Subcutaneous abdominal adipose tissue (tissue), 5 donors: ENCODE results near the gene ELAPOR1.

Experiments
- H3K27ac ChIP-seq: one replicate; pipeline ENCODE4 v1.7.0; 2013; ENCODE audit warnings: low read depth, mild to moderate bottlenecking, inconsistent platforms, low read length, moderate library complexity
- H3K27me3 ChIP-seq, 5 donors: one replicate each; pipeline ENCODE4 v1.7.0; 2013; ENCODE audit warnings: low read length in 5 of 5, inconsistent platforms in 1 of 5; ENCODE audit not compliant: control insufficient read depth in 5 of 5, insufficient read depth in 4 of 5
- H3K36me3 ChIP-seq, 5 donors: one replicate each; pipeline ENCODE4 v1.7.0; 2013; ENCODE audit warnings: low read length in 5 of 5; ENCODE audit not compliant: control insufficient read depth in 5 of 5, insufficient read depth in 5 of 5
- H3K4me1 ChIP-seq, 5 donors: one replicate each; pipeline ENCODE4 v1.7.0; 2013; ENCODE audit warnings: low read length in 5 of 5, mild to moderate bottlenecking in 3 of 5, moderate library complexity in 1 of 5; ENCODE audit not compliant: control insufficient read depth in 5 of 5, insufficient read depth in 5 of 5
- H3K4me3 ChIP-seq, 5 donors: one replicate each; pipeline ENCODE4 v1.7.0; 2013; ENCODE audit warnings: low read length in 5 of 5, low read depth in 1 of 5
- H3K9ac ChIP-seq, 5 donors: one replicate each; pipeline ENCODE4 v1.7.0; 2013; ENCODE audit warnings: low read length in 5 of 5, mild to moderate bottlenecking in 4 of 5, moderate library complexity in 3 of 5
- H3K9me3 ChIP-seq, 5 donors: one replicate each; pipeline ENCODE4 v1.7.0; 2013; ENCODE audit warnings: low read length in 5 of 5; ENCODE audit not compliant: control insufficient read depth in 5 of 5
- donor health status: healthy.
- donor health status: healthy.
- donor health status: healthy.
- donor health status: healthy.
- donor health status: healthy.

The ELAPOR1 gene

GRCh38 chr1:109151146-109151990 is 37.5 kb downstream of the ELAPOR1 start:
- Histone ChIP-seq H3K4me1 (no peaks in the 10 kb centered on the region), H3K27ac (no peak overlapping the region), H3K9ac (peak overlapping the region in 1 of 5 donors; percentile 28), H3K36me3 (no peaks in the 10 kb centered on the region), H3K9me3 (no peaks in the 10 kb centered on the region), H3K27me3 (no peaks in the 10 kb centered on the region), H3K4me3 (no peak overlapping the region)

- Histone ChIP-seq H3K27me3 (no peaks in the 10 kb centered on the region), H3K9me3 (no peaks in the 10 kb centered on the region), H3K27ac (no peak overlapping the region), H3K4me1 (no peaks in the 10 kb centered on the region), H3K9ac (no peak overlapping the region), H3K36me3 (no peaks in the 10 kb centered on the region), H3K4me3 (no peak overlapping the region)
Measured at GRCh38 chr1:109152196-109152595, 38.3 kb downstream of the ELAPOR1 start.

GRCh38 chr1:109156916-109157385 is 43.0 kb downstream of the ELAPOR1 start:
- no peak overlapping the region for H3K9ac ChIP-seq
- no peaks in the 10 kb centered on the region for H3K36me3 ChIP-seq
- no peaks in the 10 kb centered on the region for H3K9me3 ChIP-seq
- H3K4me3 ChIP-seq = no peak overlapping the region
- H3K27me3 ChIP-seq = peaks cover 0 to 7% (median 0%) of the 10 kb centered on the region in 5 donors
- H3K27ac ChIP-seq = no peak overlapping the region
- H3K4me1 ChIP-seq = peaks cover 0 to 5% (median 4%) of the 10 kb centered on the region in 5 donors

- Histone ChIP-seq H3K27ac (no peak overlapping the region), H3K36me3 (no peaks in the 10 kb centered on the region), H3K9ac (no peak overlapping the region)
Measured at GRCh38 chr1:109158433-109158832, 44.5 kb downstream of the ELAPOR1 start.

GRCh38 chr1:109159326-109159725 is 45.4 kb downstream of the ELAPOR1 start:
- Histone ChIP-seq H3K4me3 (no peak overlapping the region), H3K4me1 (peaks cover 0 to 13% (median 12%) of the 10 kb centered on the region in 5 donors), H3K27me3 (peaks cover 0 to 7% (median 0%) of the 10 kb centered on the region in 5 donors), H3K27ac (no peak overlapping the region), H3K9me3 (no peaks in the 10 kb centered on the region), H3K9ac (no peak overlapping the region), H3K36me3 (no peaks in the 10 kb centered on the region)

More at GRCh38 chr1:109158433-109158832, 44.5 kb downstream of the ELAPOR1 start:
- H3K4me3 ChIP-seq = no peak overlapping the region
- H3K4me1 ChIP-seq = peaks cover 0 to 13% (median 12%) of the 10 kb centered on the region in 5 donors
- peaks cover 0 to 7% (median 0%) of the 10 kb centered on the region in 5 donors for H3K27me3 ChIP-seq
- H3K9me3 ChIP-seq = no peaks in the 10 kb centered on the region

GRCh38 chr1:109160071-109160840 is 46.3 kb downstream of the ELAPOR1 start:
- H3K9ac ChIP-seq = no peak overlapping the region

GRCh38 chr1:109161858-109162606 is 48.1 kb downstream of the ELAPOR1 start:
- H3K9ac ChIP-seq = no peak overlapping the region
- no peak overlapping the region for H3K27ac ChIP-seq

More at GRCh38 chr1:109160071-109160840, 46.3 kb downstream of the ELAPOR1 start:
- peaks cover 0 to 13% (median 12%) of the 10 kb centered on the region in 5 donors for H3K4me1 ChIP-seq
- no peaks in the 10 kb centered on the region for H3K9me3 ChIP-seq
- no peak overlapping the region for H3K27ac ChIP-seq
- H3K36me3 ChIP-seq = no peaks in the 10 kb centered on the region
- H3K27me3 ChIP-seq = peaks cover 0 to 7% (median 0%) of the 10 kb centered on the region in 5 donors
- H3K4me3 ChIP-seq = no peak overlapping the region

GRCh38 chr1:109162626-109163025 is 48.7 kb downstream of the ELAPOR1 start:
- Histone ChIP-seq H3K27ac (no peak overlapping the region), H3K27me3 (peaks cover 0 to 5% (median 0%) of the 10 kb centered on the region in 5 donors), H3K9ac (no peak overlapping the region), H3K4me3 (no peak overlapping the region), H3K9me3 (no peaks in the 10 kb centered on the region), H3K4me1 (peaks cover 0 to 14% (median 12%) of the 10 kb centered on the region in 5 donors), H3K36me3 (no peaks in the 10 kb centered on the region)

More at GRCh38 chr1:109161858-109162606, 48.1 kb downstream of the ELAPOR1 start:
- H3K9me3 ChIP-seq = no peaks in the 10 kb centered on the region
- H3K27me3 ChIP-seq = peaks cover 0 to 7% (median 0%) of the 10 kb centered on the region in 5 donors
- peaks cover 0 to 13% (median 12%) of the 10 kb centered on the region in 5 donors for H3K4me1 ChIP-seq
- H3K36me3 ChIP-seq = no peaks in the 10 kb centered on the region
- H3K4me3 ChIP-seq = peak overlapping the region in 2 of 5 donors; percentile 9 to 12

GRCh38 chr1:109163551-109163950 is 49.6 kb downstream of the ELAPOR1 start:
- Histone ChIP-seq H3K4me1 (peaks cover 0 to 14% (median 12%) of the 10 kb centered on the region in 5 donors), H3K27ac (no peak overlapping the region), H3K4me3 (no peak overlapping the region), H3K9me3 (no peaks in the 10 kb centered on the region), H3K9ac (no peak overlapping the region), H3K36me3 (no peaks in the 10 kb centered on the region), H3K27me3 (peaks cover 0 to 3% (median 0%) of the 10 kb centered on the region in 5 donors)
